Urinary bladder (tissue), 4 donors: ENCODE measurements around the gene PLAAT4. TPM values are rescaled to one million over a fixed set of nuclear protein-coding genes. Genes with fewer than 3 reads are reported as not detected.

Experiments
- DNase-seq: peaks from one replicate; pipeline ENCODE4 v3.0.0-alpha.2; 2015; ENCODE audit errors: extremely low spot score
- H3K27ac ChIP-seq: one replicate; pipeline ENCODE4 v1.5.1; 2013; ENCODE audit warnings: low read depth, mild to moderate bottlenecking, moderate library complexity
- H3K36me3 ChIP-seq: one replicate; pipeline ENCODE4 v1.6.1; 2013; ENCODE audit warnings: mild to moderate bottlenecking, moderate library complexity; ENCODE audit not compliant: insufficient read depth
- H3K4me1 ChIP-seq: one replicate; pipeline ENCODE4 v1.6.1; 2013; ENCODE audit warnings: mild to moderate bottlenecking, moderate library complexity; ENCODE audit not compliant: insufficient read depth
- H3K4me3 ChIP-seq: one replicate; pipeline ENCODE4 v1.5.1; 2013; ENCODE audit warnings: low read depth, low read length
- WGBS: extraction: QIAGEN DNeasy Blood & Tissue Kit; methylation state at CpG from one replicate; pipeline ENCODE4 v1.1.7; 2013; 5-methylcytosine and 5-hydroxymethylcytosine counted together
- polyA plus RNA-seq: library from polyadenylated mRNA; stranded (reverse); fragments of 200-250 nt; gene quantifications from one replicate; pipeline ENCODE4 v1.2.3, GENCODE V29; 2013
- total RNA-seq: library from RNA; depleted of rRNA; stranded (reverse); fragments of >200 nt; gene quantifications from one replicate; pipeline ENCODE4 v1.2.3, GENCODE V29; 2014
- donor health status: healthy with polysubstance abuse.
- donor health status: healthy.

The PLAAT4 gene
- total and polyA plus RNA-seq, 2 donors, result 9.4 to 37.4 TPM

GRCh38 chr11:63504054-63504453, 32.6 kb upstream of the PLAAT4 start:
- no peaks in the 10 kb centered on the region for H3K4me1 ChIP-seq
- no peak for DNase-seq
- no peak overlapping the region for H3K27ac ChIP-seq
- 88% methylated on average over 1 of the region's 1 CpG for WGBS
- H3K36me3 ChIP-seq, result no peaks in the 10 kb centered on the region
- no peak overlapping the region for H3K4me3 ChIP-seq

DNA sequence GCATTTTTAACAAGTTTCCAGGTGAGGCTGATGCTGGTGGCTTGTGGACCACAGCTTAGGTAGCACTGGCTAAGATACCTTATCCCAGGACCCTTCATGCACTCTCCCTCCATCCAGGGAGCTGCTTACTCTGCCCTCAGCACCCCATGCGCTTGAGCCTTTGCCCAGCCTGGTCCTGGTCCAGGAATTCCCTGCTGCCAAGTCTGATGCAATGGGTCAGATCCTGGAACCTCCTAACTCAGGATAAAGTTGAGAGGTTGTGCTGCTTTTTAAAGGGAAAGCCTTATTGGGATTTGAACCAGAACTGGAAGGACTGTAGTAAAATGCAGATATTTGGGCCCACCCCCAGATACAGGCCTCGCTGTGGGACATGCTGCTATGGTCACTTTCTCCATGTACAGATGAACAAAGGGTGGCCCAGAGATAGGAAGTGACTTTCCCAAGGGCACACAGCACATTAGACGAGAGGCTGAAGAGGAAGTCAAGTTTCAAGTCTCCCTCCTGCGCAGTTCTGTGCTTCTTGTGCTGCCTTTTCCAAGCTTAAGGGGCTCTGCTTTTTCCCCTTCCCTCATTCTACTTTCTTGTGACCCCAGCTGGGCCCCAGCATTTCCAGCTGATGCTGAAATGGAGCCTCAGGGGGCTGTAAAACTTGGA, 31.5 kb upstream of the PLAAT4 start:
- no peak for DNase-seq
- 73% methylated on average over 4 of the region's 4 CpGs for WGBS
- no peak overlapping the region for H3K4me3 ChIP-seq
- H3K27ac ChIP-seq, result no peak overlapping the region
- H3K36me3 ChIP-seq, result no peaks in the 10 kb centered on the region
- H3K4me1 ChIP-seq, result no peaks in the 10 kb centered on the region

DNA sequence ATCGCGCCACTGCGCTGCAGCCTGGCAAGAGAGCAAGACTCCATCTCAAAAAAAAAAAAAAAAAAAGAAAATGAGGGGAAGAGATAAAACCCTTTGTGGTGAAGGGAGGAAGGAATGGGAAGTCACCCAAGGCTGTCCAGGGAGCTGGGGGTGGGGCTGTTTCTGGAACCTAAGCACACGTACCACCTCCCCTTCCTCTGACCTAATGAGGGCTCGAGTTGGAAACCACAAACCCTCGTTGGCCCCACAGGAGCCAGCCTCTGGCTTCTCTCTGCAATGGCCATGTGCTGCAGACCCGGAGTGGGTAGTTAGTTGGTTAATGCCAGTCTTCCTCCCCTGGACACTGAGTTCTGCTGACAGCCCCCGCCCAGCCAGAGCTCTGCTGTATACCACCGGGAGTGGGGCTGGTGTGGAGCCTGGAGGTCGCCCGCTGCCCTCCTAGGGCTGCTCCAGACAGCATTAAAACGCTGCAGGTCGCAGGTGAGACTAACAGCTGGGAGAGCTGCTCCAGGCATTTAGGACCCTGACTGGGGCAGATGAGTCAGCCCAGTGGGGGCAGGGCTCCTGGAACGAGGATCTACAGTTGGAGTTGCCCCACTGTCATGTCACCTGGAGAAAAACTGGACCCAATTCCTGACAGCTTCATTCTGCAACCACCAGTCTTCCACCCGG, 30.6 kb upstream of the PLAAT4 start, which contains the start of gene LGALS12:
Gene LGALS12 (plus strand): TSS at position 228 of the 672 bp plus-strand sequence. CDS start 375 bp downstream, at position 603.
- no peak within 1 kb of the TSS for H3K4me3 ChIP-seq
- no peaks in the 10 kb centered on the region for H3K36me3 ChIP-seq
- no peak for DNase-seq
- H3K4me1 ChIP-seq, result no peaks in the 10 kb centered on the region
- 62% methylated on average over 15 of the region's 15 CpGs for WGBS
- H3K27ac ChIP-seq, result no peak within 1 kb of the TSS

DNA sequence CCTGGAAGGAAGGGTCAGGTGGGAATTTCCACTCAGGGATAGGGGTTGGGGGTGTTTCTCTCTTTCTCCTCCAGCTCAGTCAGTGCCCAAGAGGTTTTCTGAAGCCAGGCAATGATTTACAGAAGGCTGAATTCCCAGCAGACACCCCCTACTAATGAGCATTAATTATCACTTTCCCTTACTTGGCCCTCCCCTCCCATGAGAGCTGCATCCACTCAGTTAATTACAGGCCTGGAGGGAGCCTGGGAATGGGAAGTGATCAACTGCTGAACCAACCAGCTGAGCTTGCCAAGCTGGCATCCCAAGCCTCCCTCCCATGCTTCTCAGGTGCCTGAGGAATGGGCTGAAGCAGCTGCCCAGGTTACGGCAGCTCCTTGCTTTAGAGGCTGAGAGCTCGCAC, 29.7 kb upstream of the PLAAT4 start:
- Histone ChIP-seq H3K36me3 (no peaks in the 10 kb centered on the region), H3K27ac (no peak overlapping the region), H3K4me3 (no peak overlapping the region), H3K4me1 (no peaks in the 10 kb centered on the region)
- WGBS, result 98% methylated on average over 2 of the region's 2 CpGs
- DNase-seq, result no peak

GRCh38 chr11:63507511-63507910, 29.1 kb upstream of the PLAAT4 start:
- Histone ChIP-seq H3K27ac (no peak overlapping the region), H3K4me1 (no peaks in the 10 kb centered on the region), H3K4me3 (no peak overlapping the region), H3K36me3 (no peaks in the 10 kb centered on the region)
- WGBS, result 93% methylated on average over 2 of the region's 2 CpGs
- no peak for DNase-seq

DNA sequence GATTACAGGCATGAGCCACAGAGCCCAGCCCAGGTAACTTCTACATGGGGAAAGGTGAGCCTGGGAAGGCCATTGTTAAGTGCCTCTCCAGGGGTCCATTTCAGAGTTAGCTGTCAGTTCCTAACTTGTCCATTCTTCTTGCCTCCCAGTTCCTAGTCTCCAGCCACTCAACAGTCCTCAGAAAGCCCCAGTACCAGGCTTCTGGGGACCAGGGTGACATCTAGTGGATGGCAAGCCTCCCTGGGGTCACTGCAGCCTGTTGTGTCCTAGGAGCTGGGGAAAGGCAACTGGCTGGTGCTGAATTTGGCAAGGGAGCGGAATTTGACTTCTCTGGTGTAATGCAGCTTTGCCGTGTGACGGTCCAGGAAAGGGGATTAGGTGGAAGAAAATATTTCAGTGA, 28.6 kb upstream of the PLAAT4 start:
- no peaks in the 10 kb centered on the region for H3K36me3 ChIP-seq
- no peak overlapping the region for H3K4me3 ChIP-seq
- no peak overlapping the region for H3K27ac ChIP-seq
- no peaks in the 10 kb centered on the region for H3K4me1 ChIP-seq
- WGBS, result 87% methylated on average over 3 of the region's 3 CpGs
- DNase-seq, result no peak

DNA sequence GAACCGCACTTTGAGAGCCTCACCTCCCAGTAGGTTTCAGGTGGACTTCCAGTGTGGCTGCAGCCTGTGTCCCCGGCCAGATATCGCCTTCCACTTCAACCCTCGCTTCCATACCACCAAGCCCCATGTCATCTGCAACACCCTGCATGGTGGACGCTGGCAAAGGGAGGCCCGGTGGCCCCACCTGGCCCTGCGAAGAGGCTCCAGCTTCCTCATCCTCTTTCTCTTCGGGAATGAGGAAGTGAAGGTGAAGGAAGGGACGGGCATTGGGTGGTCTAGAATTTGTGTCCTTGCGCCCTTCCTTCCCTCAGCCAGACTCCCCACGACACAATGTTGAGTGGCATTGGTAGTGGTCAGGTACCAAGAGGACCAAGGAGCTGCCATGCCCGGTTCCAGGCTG, 27.9 kb upstream of the PLAAT4 start:
- H3K4me3 ChIP-seq, result no peak overlapping the region
- WGBS, result 94% methylated on average over 12 of the region's 12 CpGs
- no peaks in the 10 kb centered on the region for H3K4me1 ChIP-seq
- no peaks in the 10 kb centered on the region for H3K36me3 ChIP-seq
- no peak overlapping the region for H3K27ac ChIP-seq
- no peak for DNase-seq

DNA sequence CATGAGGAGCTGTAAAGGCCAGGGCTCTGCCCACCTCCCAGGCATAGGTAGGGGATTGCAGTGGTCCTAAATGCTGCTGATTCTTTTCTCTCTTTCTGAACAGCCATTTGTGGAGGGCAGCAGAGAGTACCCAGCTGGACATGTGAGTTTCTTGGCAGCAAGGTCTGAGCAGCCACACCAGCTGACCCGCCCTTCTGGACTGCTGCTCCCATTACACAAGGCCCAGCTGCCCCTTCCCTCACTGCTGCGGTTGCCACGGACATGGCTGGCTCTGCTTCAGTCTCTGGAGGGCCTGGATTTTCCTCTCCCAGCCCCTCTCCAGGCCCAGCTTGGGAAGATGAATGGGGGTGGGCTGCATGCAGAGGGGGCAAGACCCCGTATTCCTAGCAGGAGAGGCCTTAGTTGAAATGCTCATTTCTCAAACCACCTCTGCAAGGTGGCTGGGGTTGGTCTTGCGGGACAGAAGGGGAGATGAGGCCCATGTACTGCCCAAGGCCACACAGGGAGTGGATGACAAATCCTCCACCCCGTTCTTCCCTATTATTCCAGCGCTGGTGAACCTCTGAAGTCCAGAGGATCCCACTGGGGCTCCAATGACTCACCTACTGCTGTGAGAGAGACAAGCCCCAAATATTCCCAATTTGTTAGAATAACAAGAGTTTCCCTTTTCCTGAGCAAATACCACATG, 26.1 kb upstream of the PLAAT4 start:
- Histone ChIP-seq H3K27ac (no peak overlapping the region), H3K4me3 (no peak overlapping the region), H3K4me1 (no peaks in the 10 kb centered on the region), H3K36me3 (no peaks in the 10 kb centered on the region)
- 71% methylated on average over 7 of the region's 7 CpGs for WGBS
- no peak for DNase-seq

- Histone ChIP-seq H3K4me3 (no peak overlapping the region), H3K27ac (no peak overlapping the region), H3K36me3 (no peaks in the 10 kb centered on the region), H3K4me1 (no peaks in the 10 kb centered on the region)
- 86% methylated on average over 11 of the region's 11 CpGs for WGBS
- no peak for DNase-seq
Observed at GRCh38 chr11:63511048-63511748, 25.4 kb upstream of the PLAAT4 start.

DNA sequence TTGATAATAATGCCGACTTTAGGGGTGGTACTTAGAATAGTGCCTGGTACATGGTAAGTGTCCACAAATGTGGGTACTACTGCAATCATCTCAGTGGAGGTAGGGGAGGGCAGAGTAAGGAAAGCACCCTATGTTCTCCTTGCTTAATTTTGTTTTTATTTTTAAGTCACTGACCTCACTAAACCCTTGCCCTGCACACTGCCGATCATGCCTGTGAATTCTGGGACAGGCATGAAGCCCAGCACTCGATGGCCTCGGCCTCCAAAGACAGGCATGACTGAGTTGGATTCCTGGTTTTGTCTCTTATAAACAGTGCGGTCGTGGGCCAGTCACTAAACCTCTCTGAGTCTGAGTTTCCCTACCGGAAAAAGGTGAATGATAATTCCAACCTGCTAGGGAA, 23.8 kb upstream of the PLAAT4 start:
- WGBS, result 88% methylated on average over 7 of the region's 7 CpGs
- DNase-seq, result no peak
- H3K27ac ChIP-seq, result no peak overlapping the region
- no peak overlapping the region for H3K4me3 ChIP-seq
- H3K36me3 ChIP-seq, result no peaks in the 10 kb centered on the region
- no peaks in the 10 kb centered on the region for H3K4me1 ChIP-seq

GRCh38 chr11:63516109-63516508, 20.5 kb upstream of the PLAAT4 start:
- 93% methylated on average over 6 of the region's 6 CpGs for WGBS
- Histone ChIP-seq H3K36me3 (no peaks in the 10 kb centered on the region), H3K4me1 (no peaks in the 10 kb centered on the region), H3K4me3 (no peak overlapping the region), H3K27ac (no peak overlapping the region)
- DNase-seq, result no peak

- no peak overlapping the region for H3K27ac ChIP-seq
- no peaks in the 10 kb centered on the region for H3K4me1 ChIP-seq
- WGBS, result 93% methylated on average over 5 of the region's 5 CpGs
- no peak overlapping the region for H3K4me3 ChIP-seq
- no peaks in the 10 kb centered on the region for H3K36me3 ChIP-seq
- DNase-seq, result no peak
Observed at GRCh38 chr11:63517156-63517555, 19.5 kb upstream of the PLAAT4 start.

GRCh38 chr11:63518548-63518947, 18.1 kb upstream of the PLAAT4 start:
- Histone ChIP-seq H3K36me3 (no peaks in the 10 kb centered on the region), H3K27ac (no peak overlapping the region), H3K4me3 (no peak overlapping the region), H3K4me1 (no peaks in the 10 kb centered on the region)
- no peak for DNase-seq
- WGBS, result 21% methylated on average over 1 of the region's 1 CpG
